Neuronal stem cell (in vitro differentiated cells): Measurements from ENCODE around the gene ZBTB44.
A peak's percentile ranks its signal among the peaks of the same experiment; 100 is the strongest.

Source experiments
- DNase-seq: peaks from one replicate; pipeline ENCODE4 v3.0.0-alpha.2; 2013; ENCODE audit warnings: low spot score
- H2AFZ ChIP-seq: one replicate; pipeline ENCODE4 v1.6.1; 2013; ENCODE audit warnings: mild to moderate bottlenecking, low read length, inconsistent platforms
- H2AK5ac ChIP-seq: 2 replicates; pipeline ENCODE4 v1.6.1; 2013; ENCODE audit warnings: low read depth, mild to moderate bottlenecking, inconsistent platforms, low read length, moderate library complexity, mixed read lengths
- H2BK120ac ChIP-seq: 2 replicates; pipeline ENCODE4 v1.6.1; 2013; ENCODE audit warnings: low read depth, mild to moderate bottlenecking, inconsistent platforms, low read length, moderate library complexity, mixed read lengths
- H2BK12ac ChIP-seq: one replicate; pipeline ENCODE4 v1.6.1; 2013; ENCODE audit warnings: low read length, inconsistent platforms
- H2BK15ac ChIP-seq: 2 replicates; pipeline ENCODE4 v1.6.1; 2013; ENCODE audit warnings: mild to moderate bottlenecking, low read length, inconsistent platforms, mixed read lengths
- H2BK5ac ChIP-seq: one replicate; pipeline ENCODE4 v1.6.1; 2013; ENCODE audit warnings: inconsistent platforms, mild to moderate bottlenecking, low read length, moderate library complexity
- H3K14ac ChIP-seq: one replicate; pipeline ENCODE4 v1.6.1; 2013; ENCODE audit warnings: low read length, inconsistent platforms
- H3K18ac ChIP-seq: 2 replicates; pipeline ENCODE4 v1.6.1; 2013; ENCODE audit warnings: low read length, inconsistent platforms
- H3K23ac ChIP-seq: 2 replicates; pipeline ENCODE4 v1.6.1; 2013; ENCODE audit warnings: low read depth, mild to moderate bottlenecking, mixed read lengths, low read length, inconsistent platforms; ENCODE audit not compliant: poor library complexity
- H3K27ac ChIP-seq: replicated peaks from 3 replicates; pipeline ENCODE4 v1.5.1; 2013; ENCODE audit warnings: low read length, inconsistent platforms
- H3K27me3 ChIP-seq, 3 experiments: 2 replicates each; pipeline ENCODE4 v1.6.1; 2013; ENCODE audit warnings: low read length in 3 of 3, mild to moderate bottlenecking in 2 of 3, inconsistent platforms in 1 of 3, low read depth in 1 of 3, mixed read lengths in 1 of 3, moderate library complexity in 1 of 3; ENCODE audit not compliant: control insufficient read depth in 3 of 3, insufficient read depth in 3 of 3
- H3K36me3 ChIP-seq, 2 donors: replicated peaks in 1 of 2; 2 replicates each; pipeline ENCODE4 v1.6.1; 2013; ENCODE audit warnings: low read length in 2 of 2; ENCODE audit not compliant: control insufficient read depth in 2 of 2, insufficient read depth in 2 of 2
- H3K4ac ChIP-seq: 2 replicates; pipeline ENCODE4 v1.6.1; 2013; ENCODE audit warnings: inconsistent platforms, mild to moderate bottlenecking, low read length, moderate library complexity
- H3K4me1 ChIP-seq, 2 donors: 1 replicate in 1 of 2; 2 replicates in 1 of 2; pipeline ENCODE4 v1.6.1; 2013; ENCODE audit warnings: low read length in 2 of 2, low read depth in 1 of 2; ENCODE audit not compliant: control insufficient read depth in 2 of 2, insufficient read depth in 1 of 2
- H3K4me2 ChIP-seq: one replicate; pipeline ENCODE4 v1.6.1; 2013; ENCODE audit warnings: mild to moderate bottlenecking, low read length, inconsistent platforms; ENCODE audit not compliant: insufficient read depth, poor library complexity, severe bottlenecking
- H3K4me3 ChIP-seq, 2 donors: 2 replicates each; pipeline ENCODE4 v1.5.1; 2013; ENCODE audit warnings: low read length in 2 of 2, mild to moderate bottlenecking in 2 of 2, inconsistent platforms in 1 of 2, moderate library complexity in 1 of 2
- H3K79me1 ChIP-seq: one replicate; pipeline ENCODE4 v1.6.1; 2013; ENCODE audit warnings: low read depth, mild to moderate bottlenecking, inconsistent platforms, low read length, moderate library complexity
- H3K9ac ChIP-seq: one replicate; pipeline ENCODE4 v1.6.1; 2013; ENCODE audit warnings: mild to moderate bottlenecking, low read depth, low read length, inconsistent platforms; ENCODE audit not compliant: poor library complexity
- H3K9me3 ChIP-seq, 2 donors: replicated peaks in 1 of 2; 2 replicates each; pipeline versions ENCODE3 to v1.6.1; 2013; ENCODE audit warnings: low read length in 2 of 2, mild to moderate bottlenecking in 2 of 2, inconsistent platforms in 1 of 2, low read depth in 1 of 2, mixed read lengths in 1 of 2, moderate library complexity in 1 of 2; ENCODE audit not compliant: control insufficient read depth in 2 of 2, insufficient read depth in 1 of 2
- H4K8ac ChIP-seq: one replicate; pipeline ENCODE4 v1.6.1; 2013; ENCODE audit warnings: low read depth, mild to moderate bottlenecking, inconsistent platforms, low read length, moderate library complexity
- H4K91ac ChIP-seq: one replicate; pipeline ENCODE4 v1.6.1; 2013; ENCODE audit warnings: low read length, low read depth, mild to moderate bottlenecking, inconsistent platforms; ENCODE audit not compliant: poor library complexity
- WGBS, 2 donors: extraction: QIAGEN DNeasy Blood & Tissue Kit; methylation state at CpG; one replicate each; pipeline ENCODE4 v1.1.7; 2013; ENCODE audit warnings: missing lambda C conversion rate in 2 of 2, mixed read lengths in 1 of 2; ENCODE audit not compliant: insufficient read length in 2 of 2, insufficient replicate concordance in 1 of 2; ENCODE audit errors: extremely low coverage in 2 of 2; 5-methylcytosine and 5-hydroxymethylcytosine counted together

ZBTB44 gene

GRCh38 chr11:130217133-130218031 lies 97.3 kb downstream of the ZBTB44 start:
- Histone ChIP-seq H3K4me2 (no peak overlapping the region), H2BK15ac (no peak overlapping the region), H3K4ac (no peak overlapping the region), H3K36me3 (no peaks in the 10 kb centered on the region), H2BK5ac (no peak overlapping the region), H3K9ac (no peak overlapping the region), H3K23ac (no peak overlapping the region), H2BK12ac (no peak overlapping the region), H3K4me3 (no peak overlapping the region), H4K8ac (no peak overlapping the region), H3K4me1 (peaks cover 0 to 9% of the 10 kb centered on the region in 2 donors), H3K27ac (no peak overlapping the region), H3K14ac (no peak overlapping the region), H2AK5ac (no peak overlapping the region), H3K18ac (no peak overlapping the region), H3K9me3 (peaks cover 0 to 4% of the 10 kb centered on the region in 2 donors), H3K79me1 (no peaks in the 10 kb centered on the region), H3K27me3 (peaks cover 0 to 23% (median 5%) of the 10 kb centered on the region in 3 experiments), H2BK120ac (no peak overlapping the region), H2AFZ (no peak overlapping the region), H4K91ac (no peak overlapping the region)
- no peak for DNase-seq
- WGBS, 2 donors: no CpG with 5 or more reads among the region's 21 CpGs

GRCh38 chr11:130216591-130217132 lies 98.1 kb downstream of the ZBTB44 start:
- H2BK5ac ChIP-seq: no peak overlapping the region
- peaks cover 0 to 9% of the 10 kb centered on the region in 2 donors for H3K4me1 ChIP-seq
- no peak overlapping the region for H3K27ac ChIP-seq
- H3K14ac ChIP-seq: no peak overlapping the region
- no CpG with 5 or more reads among the region's 17 CpGs for WGBS, 2 donors
- H3K9me3 ChIP-seq: peaks cover 0 to 2% of the 10 kb centered on the region in 2 donors
- H3K36me3 ChIP-seq: no peaks in the 10 kb centered on the region
- peaks cover 0 to 31% (median 5%) of the 10 kb centered on the region in 3 experiments for H3K27me3 ChIP-seq
- DNase-seq: no peak
- H3K4me3 ChIP-seq: no peak overlapping the region
- no peak overlapping the region for H2BK120ac ChIP-seq
- no peak overlapping the region for H3K4me2 ChIP-seq
- no peak overlapping the region for H2AK5ac ChIP-seq
- no peak overlapping the region for H3K23ac ChIP-seq
- no peak overlapping the region for H2AFZ ChIP-seq
- H2BK15ac ChIP-seq: no peak overlapping the region
- H2BK12ac ChIP-seq: no peak overlapping the region
- no peak overlapping the region for H4K8ac ChIP-seq
- H3K79me1 ChIP-seq: no peaks in the 10 kb centered on the region
- no peak overlapping the region for H3K4ac ChIP-seq
- peak overlapping the region; percentile 56 for H3K18ac ChIP-seq
- H3K9ac ChIP-seq: no peak overlapping the region
- H4K91ac ChIP-seq: no peak overlapping the region

GRCh38 chr11:130216221-130216550 lies 98.5 kb downstream of the ZBTB44 start:
- Histone ChIP-seq H3K4me3 (no peak overlapping the region), H2BK5ac (no peak overlapping the region), H3K9me3 (peaks cover 0 to 2% of the 10 kb centered on the region in 2 donors), H3K4me2 (no peak overlapping the region), H2AFZ (no peak overlapping the region), H2BK12ac (no peak overlapping the region), H3K36me3 (no peaks in the 10 kb centered on the region), H3K79me1 (no peaks in the 10 kb centered on the region), H3K9ac (no peak overlapping the region), H3K18ac (peak overlapping the region; percentile 11), H3K23ac (no peak overlapping the region), H3K4ac (no peak overlapping the region), H3K14ac (peak overlapping the region; percentile 17), H4K8ac (no peak overlapping the region), H2BK120ac (no peak overlapping the region), H3K27ac (no peak overlapping the region), H3K4me1 (peaks cover 0 to 9% of the 10 kb centered on the region in 2 donors), H4K91ac (no peak overlapping the region), H3K27me3 (peaks cover 0 to 35% (median 5%) of the 10 kb centered on the region in 3 experiments), H2BK15ac (no peak overlapping the region), H2AK5ac (no peak overlapping the region)
- no peak for DNase-seq
- no CpG with 5 or more reads among the region's 4 CpGs for WGBS, 2 donors

- no peak for DNase-seq
- no peak overlapping the region for H3K9ac ChIP-seq
- no peak overlapping the region for H2BK5ac ChIP-seq
Observed at GRCh38 chr11:130215531-130216220, 99.0 kb downstream of the ZBTB44 start.

More at GRCh38 chr11:130215531-130216220, 99.0 kb downstream of the ZBTB44 start:
- no peak overlapping the region for H3K4ac ChIP-seq
- H2AK5ac ChIP-seq: no peak overlapping the region
- no peaks in the 10 kb centered on the region for H3K36me3 ChIP-seq
- H3K9me3 ChIP-seq: peaks cover 0 to 2% of the 10 kb centered on the region in 2 donors
- no peak overlapping the region for H2BK15ac ChIP-seq
- H2AFZ ChIP-seq: no peak overlapping the region
- H3K27me3 ChIP-seq: peaks cover 0 to 38% (median 5%) of the 10 kb centered on the region in 3 experiments
- H3K23ac ChIP-seq: no peak overlapping the region
- no peaks in the 10 kb centered on the region for H3K79me1 ChIP-seq
- peak overlapping the region; percentile 11 for H3K18ac ChIP-seq
- H3K4me2 ChIP-seq: no peak overlapping the region
- WGBS, 2 donors: no CpG with 5 or more reads among the region's 13 CpGs
- no peak overlapping the region for H2BK120ac ChIP-seq
- no peak overlapping the region for H3K4me3 ChIP-seq
- H3K27ac ChIP-seq: no peak overlapping the region
- no peak overlapping the region for H4K8ac ChIP-seq
- H3K4me1 ChIP-seq: peaks cover 0 to 9% of the 10 kb centered on the region in 2 donors
- H3K14ac ChIP-seq: peak overlapping the region; percentile 17
- no peak overlapping the region for H4K91ac ChIP-seq
- no peak overlapping the region for H2BK12ac ChIP-seq
